Fibroblast of mammary gland (primary cell): Measurements from ENCODE around the gene COBLL1.
"Not testable (repeated sequence)": the region's sequence is repeated elsewhere in the genome, so short reads cannot be mapped to it uniquely, and the experiment has no call there.

Source experiments
- DNase-seq: peaks from one replicate; pipeline ENCODE4 v3.0.0-alpha.2; 2010; ENCODE audit warnings: low read depth
- H3K4me3 ChIP-seq: 2 replicates; pipeline ENCODE4 v1.5.1; 2011; ENCODE audit warnings: low read depth, mild to moderate bottlenecking, low read length, moderate library complexity; ENCODE audit not compliant: control insufficient read depth
- CTCF ChIP-seq: conservative IDR thresholded peaks from 2 replicates; pipeline ENCODE4 v1.5.1; 2011; ENCODE audit warnings: low read depth, low read length, inconsistent platforms; ENCODE audit not compliant: control insufficient read depth, insufficient read depth

The COBLL1 gene

GRCh38 chr2:164869420-164869772 is 27.8 kb upstream of the COBLL1 start:
- no peak overlapping the region for H3K4me3 ChIP-seq
- TF ChIP-seq CTCF: no peak
- no peak for DNase-seq

GRCh38 chr2:164868563-164869419 is 27.2 kb upstream of the COBLL1 start:
- no peak for DNase-seq
- no peak overlapping the region for H3K4me3 ChIP-seq
- no peak for TF ChIP-seq CTCF

DNA sequence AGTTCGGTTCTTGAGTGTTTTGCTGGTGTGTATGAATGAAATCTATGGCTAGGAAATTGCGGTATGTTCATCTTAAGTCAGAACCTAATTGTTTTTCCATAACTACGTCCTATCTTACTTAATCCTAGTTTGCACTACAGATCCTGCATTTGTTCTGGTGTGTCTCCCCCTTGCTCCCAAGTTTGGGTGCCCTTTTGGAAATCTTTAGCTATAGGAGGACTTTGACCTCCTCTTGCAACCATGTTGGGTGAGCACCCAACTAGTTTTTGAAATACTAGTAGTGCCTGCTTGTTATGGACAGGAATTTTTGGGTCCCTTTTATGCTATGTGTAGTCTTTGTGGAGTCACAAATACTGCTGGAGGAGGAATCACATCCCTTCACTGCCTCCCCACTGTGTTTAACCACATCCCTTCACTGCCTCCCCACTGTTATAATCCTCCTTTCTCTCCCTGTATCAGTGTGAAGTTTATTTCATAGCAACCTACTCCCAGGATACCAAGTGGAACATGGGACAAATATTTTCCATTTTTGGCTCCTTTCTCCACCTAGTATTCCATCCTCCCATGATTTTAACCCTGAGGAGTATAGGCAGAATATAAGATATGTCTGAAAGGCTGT is 26.3 kb upstream of the COBLL1 start:
- TF ChIP-seq CTCF: no peak
- no peak for DNase-seq
- H3K4me3 ChIP-seq: no peak overlapping the region

- DNase-seq: not testable (repeated sequence)
These were observed 24.8 kb upstream of the COBLL1 start for GRCh38 chr2:164866381-164866780.

GRCh38 chr2:164860694-164861042 is 19.0 kb upstream of the COBLL1 start:
- TF ChIP-seq CTCF: no peak
- no peak overlapping the region for H3K4me3 ChIP-seq
- DNase-seq: no peak

More at GRCh38 chr2:164866381-164866780, 24.8 kb upstream of the COBLL1 start:
- H3K4me3 ChIP-seq: not testable (repeated sequence)

- not testable (repeated sequence) for H3K4me3 ChIP-seq, DNase-seq
These were observed 18.5 kb upstream of the COBLL1 start for GRCh38 chr2:164859906-164860693.

DNA sequence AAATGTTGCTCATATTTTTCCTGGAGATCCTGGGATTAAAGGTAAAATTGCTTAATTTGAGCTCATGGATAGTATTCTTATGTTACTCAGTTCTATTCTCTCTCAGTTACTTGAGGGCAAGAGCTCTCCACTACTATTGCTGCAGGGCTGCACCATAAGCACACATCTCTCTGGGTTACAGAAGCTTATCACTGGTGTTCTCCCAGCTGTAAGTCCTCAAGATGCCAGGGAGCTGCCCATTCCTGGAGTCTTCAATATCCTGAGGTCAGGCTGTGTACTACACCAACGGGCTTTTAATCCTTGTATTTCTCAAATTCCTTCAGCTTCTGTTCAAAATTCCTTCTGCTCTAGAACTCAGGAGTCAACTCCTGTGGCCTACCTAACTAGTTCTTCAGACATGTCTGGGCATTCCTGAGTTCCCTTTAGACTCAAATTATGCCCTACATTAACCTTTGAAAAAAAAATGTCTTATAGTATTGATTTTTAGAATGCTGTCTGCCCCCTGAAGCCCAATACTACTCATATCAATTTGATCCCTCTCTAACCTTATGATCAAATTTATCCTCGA is 17.7 kb upstream of the COBLL1 start:
- DNase-seq: no peak
- H3K4me3 ChIP-seq: no peak overlapping the region
- no peak for TF ChIP-seq CTCF
